HG03175 (cell line): ENCODE measurements around the gene PNMA8A.
"Not testable (repeated sequence)": the region's sequence is repeated elsewhere in the genome, so short reads cannot be mapped to it uniquely, and the experiment has no call there.

Experiments used
- ATAC-seq: cut with Tn5 transposase; IDR thresholded peaks from one replicate; pipeline ENCODE4 v1.9.1; 2021; ENCODE audit warnings: mild to moderate bottlenecking, moderate library complexity; ENCODE audit not compliant: unreplicated experiment

The PNMA8A gene, protein sequence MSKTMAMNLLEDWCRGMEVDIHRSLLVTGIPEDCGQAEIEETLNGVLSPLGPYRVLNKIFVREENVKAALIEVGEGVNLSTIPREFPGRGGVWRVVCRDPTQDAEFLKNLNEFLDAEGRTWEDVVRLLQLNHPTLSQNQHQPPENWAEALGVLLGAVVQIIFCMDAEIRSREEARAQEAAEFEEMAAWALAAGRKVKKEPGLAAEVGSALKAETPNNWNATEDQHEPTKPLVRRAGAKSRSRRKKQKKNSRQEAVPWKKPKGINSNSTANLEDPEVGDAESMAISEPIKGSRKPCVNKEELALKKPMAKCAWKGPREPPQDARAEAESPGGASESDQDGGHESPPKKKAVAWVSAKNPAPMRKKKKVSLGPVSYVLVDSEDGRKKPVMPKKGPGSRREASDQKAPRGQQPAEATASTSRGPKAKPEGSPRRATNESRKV

GRCh38 chr19:46471116-46471733, at the start of gene PNMA8A:
Gene PNMA8A (minus strand): TSS chr19:46471563. CDS start chr19:46471035, 528 bp downstream.
- ATAC-seq, result no peak

DNA sequence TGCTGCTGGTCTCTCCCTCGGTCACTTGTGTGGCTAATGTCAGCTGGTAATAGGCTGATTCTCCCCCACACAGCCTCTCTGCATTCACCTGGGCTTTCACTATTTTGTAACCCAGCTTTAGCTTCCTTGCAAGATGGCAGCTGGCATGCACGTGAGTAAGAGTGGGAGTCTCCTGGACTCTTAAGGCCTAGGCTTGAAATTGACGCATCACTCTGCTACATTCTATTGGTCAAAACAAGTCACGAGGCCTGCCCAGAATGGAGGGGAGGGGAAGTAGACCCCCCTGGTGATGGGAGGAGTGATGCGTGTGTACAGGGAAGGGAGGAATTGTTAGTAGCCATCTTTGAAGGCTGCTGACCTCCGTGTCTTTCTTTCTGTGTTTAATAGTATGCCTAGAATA, 49.3 kb upstream of the PNMA8A start:
- no peak for ATAC-seq

DNA sequence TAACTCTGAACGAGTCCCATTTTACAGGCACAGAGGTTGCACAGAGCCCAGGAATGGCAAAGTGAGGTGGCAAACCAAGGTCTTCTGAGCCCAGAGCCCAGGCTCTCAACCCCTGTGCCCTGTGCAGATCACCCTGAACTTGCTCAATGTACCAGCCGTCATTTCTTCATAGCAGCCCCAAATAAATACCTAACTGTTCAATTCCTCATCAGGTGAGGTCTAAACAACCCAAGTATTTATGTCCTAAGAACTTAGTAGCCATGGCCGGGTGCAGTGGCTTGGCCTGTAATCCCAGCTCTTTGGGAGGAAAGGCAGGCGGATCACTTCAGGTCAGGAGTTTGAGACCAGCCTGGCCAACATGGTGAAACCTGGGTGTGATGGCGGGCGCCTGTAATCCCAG, 46.1 kb upstream of the PNMA8A start:
- no peak for ATAC-seq

GRCh38 chr19:46515879-46516350, 44.6 kb upstream of the PNMA8A start:
- ATAC-seq, result no peak

DNA sequence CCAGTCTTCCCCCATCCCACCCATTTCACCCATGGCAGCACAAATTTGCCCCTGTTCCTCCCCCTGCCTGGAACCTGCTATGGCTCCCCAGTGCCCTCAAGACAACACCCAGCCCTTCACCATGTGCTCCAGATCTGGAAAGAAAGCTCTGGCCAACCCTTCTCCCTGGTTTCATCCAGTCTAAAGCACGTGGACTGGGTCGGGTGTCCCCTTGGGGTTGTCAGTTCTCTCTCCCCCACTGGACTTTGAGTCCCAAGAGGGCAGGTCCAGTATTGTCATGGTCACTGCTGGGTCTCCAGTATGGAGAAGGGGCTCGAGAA, 43.9 kb upstream of the PNMA8A start:
- ATAC-seq, result no peak

DNA sequence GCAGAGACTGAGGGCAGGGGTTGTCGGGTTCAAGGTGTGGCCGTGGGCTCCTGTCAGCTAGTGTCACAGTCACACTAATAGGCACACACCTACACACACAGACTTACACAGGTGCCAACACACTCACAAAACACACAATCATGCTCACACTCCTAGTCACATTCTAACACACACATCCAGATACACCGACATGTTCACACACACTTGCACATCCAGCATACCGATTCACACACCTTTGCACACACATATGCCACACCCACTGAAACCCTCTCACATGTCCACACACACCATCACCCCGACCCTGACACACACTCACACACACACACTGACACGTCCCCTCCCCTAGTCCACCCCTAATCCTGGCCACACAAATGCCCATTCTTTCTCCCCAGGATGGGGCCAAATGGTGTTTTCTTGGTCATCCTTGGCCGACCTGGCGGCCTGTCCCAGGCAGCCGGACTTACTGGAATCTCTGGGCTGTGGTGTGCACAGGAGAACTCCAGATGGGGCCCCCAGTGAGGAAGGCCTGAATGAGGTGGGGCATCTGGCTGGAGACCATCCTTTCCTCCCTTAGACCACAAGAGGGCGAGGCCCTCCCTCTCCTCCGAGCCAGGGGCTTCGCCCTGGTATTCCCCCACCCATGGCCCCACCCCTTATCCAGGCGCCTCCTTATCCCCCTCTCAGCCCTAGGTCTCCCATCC, 43.4 kb upstream of the PNMA8A start:
- ATAC-seq, result no peak

DNA sequence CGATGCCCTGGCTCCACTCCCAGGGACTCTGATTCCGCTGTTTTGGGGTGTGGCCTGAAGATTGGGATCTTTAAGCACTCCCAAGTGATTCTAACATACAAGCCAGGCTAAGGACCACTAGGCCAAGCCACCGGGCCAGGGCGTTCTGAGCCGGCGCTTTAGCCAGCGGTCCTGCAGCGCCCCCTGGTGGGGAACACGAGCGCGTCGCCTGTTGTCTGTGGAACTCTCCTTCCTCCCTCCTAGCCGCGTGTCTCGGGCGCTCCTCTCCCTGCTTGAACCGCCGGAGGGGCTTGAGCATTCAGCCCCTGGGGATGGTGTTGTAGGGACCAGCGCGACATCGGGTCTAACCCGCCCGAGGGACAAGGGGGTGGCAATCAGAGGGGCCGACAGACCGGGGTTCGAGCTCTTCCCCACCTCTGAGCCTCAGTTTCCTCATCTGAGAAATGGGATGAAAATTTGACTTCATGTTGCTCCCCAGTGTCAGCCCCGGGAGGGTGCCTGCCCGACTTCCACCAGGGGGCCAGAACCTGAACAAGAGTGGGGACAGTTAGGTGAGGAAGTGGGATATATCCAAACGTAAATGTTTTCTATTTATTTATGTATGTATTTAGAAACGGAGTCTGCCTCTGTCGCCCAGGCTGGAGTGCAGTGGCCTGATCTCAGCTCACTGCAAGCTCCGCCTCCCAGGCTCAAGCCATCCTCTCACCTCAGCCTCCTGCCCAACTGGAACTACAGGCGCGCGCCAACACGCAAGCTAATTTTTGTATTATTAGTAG, 42.3 kb upstream of the PNMA8A start:
- no peak for ATAC-seq

- no peak for ATAC-seq
Observed at GRCh38 chr19:46511237-46511636, 39.9 kb upstream of the PNMA8A start.

GRCh38 chr19:46508206-46508605, 36.8 kb upstream of the PNMA8A start:
- no peak for ATAC-seq

DNA sequence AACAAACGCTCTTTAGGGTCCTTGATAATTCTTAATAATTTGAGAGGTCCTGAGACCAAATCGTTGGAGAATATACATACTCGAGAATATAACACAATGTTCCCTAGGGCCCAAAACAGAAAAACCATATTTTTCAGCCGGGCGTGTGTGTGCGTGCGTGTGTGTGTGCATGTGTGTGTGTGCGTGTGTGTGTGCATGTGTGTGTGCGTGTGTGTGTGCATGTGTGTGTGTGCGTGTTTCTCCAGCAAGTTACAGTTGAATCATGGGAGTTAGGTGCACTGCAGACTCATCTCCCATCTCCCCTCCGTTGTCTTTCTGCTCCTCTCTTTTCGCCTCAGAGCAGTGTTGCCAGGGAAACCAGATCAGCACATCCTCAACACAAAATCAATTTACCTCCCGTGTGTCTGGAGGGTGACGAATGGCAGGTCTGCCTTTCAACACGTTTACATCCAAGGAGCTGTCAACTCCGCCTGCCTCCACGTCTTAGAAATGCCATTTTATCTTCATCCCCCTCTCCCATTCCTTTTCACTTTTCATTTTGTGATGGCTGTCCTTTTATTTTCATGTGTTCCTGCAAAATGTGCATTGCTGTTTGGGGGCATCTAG, 32.6 kb upstream of the PNMA8A start:
- ATAC-seq, result no peak

GRCh38 chr19:46502891-46503290, 31.5 kb upstream of the PNMA8A start:
- ATAC-seq, result no peak

- no peak for ATAC-seq
Observed at GRCh38 chr19:46499692-46500091, 28.3 kb upstream of the PNMA8A start.

GRCh38 chr19:46497773-46498172, 26.4 kb upstream of the PNMA8A start:
- ATAC-seq, result no peak

DNA sequence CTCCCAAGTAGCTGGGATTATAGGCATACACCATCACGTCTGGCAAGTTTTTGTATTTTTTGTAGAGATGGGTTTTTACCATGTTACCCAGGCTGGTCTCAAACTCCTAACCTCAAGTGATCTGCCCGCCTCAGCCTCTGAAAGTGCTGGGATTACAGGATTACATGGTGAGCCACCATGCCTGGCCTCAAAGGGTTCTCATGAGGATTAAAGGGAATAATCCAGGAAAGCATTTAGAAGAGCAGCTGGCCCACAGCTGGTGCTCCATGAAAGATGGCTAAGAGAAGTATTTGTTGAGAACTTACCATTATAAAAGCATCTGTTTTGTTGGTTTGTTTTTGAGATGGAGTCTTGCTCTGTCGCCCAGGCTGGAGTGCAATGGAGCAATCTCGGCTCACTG, 25.5 kb upstream of the PNMA8A start:
- ATAC-seq, result not testable (repeated sequence)

- no peak for ATAC-seq
Observed at GRCh38 chr19:46496304-46496703, 24.9 kb upstream of the PNMA8A start.

DNA sequence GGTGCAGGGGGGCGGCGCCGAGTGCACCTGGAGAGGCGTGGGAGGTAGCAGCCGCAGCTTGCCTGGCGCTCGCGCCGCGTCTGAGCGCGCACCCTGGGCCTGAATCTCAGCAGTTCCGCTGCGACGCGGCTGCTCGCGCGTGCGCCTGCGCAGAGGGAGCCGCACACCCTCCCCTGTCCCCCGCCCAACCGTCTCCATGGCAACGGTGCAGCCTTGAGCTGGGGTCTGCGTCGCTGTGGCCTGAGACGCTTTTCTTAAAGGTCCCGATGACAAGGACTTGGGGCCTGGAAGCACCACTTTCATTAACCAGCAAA, 24.4 kb upstream of the PNMA8A start, which contains the start of gene PNMA8B:
Gene PNMA8B, minus strand, starts transcription at position 82 of the 314 bp plus-strand sequence. CDS start 402 bp downstream, outside the sequence.
- ATAC-seq, result no peak

- ATAC-seq, result no peak
Observed at GRCh38 chr19:46494941-46495785, 23.8 kb upstream of the PNMA8A start.

- no peak for ATAC-seq
Observed at GRCh38 chr19:46494146-46494940, 23.0 kb upstream of the PNMA8A start.
